Lung (tissue), 12 donors: ENCODE data around the gene SMIM28. TPM values are rescaled to one million over a fixed set of nuclear protein-coding genes. Genes with fewer than 3 reads are reported as not detected.
A peak's percentile ranks its signal among the peaks of the same experiment; 100 is the strongest.

Source experiments
- ATAC-seq: fragments of 200-7000 bp; cut with Tn5 transposase; one replicate; pipeline ENCODE4 v1.9.1; 2020; ENCODE audit warnings: moderate number of reproducible peaks; ENCODE audit not compliant: insufficient read depth, low FRiP score
- DNase-seq, 3 donors: peaks; one replicate each; pipeline ENCODE4 v3.0.0-alpha.2; 2013 to 2017
- H3K27ac ChIP-seq, 2 donors: one replicate each; pipeline ENCODE4 v1.5.1; 2013; ENCODE audit warnings: mild to moderate bottlenecking in 2 of 2, moderate library complexity in 2 of 2, control low read depth in 1 of 2, inconsistent platforms in 1 of 2, low read depth in 1 of 2, low read length in 1 of 2
- H3K27me3 ChIP-seq, 3 donors: one replicate each; pipeline ENCODE4 v1.5.1; 2013; ENCODE audit warnings: low read length in 2 of 3; ENCODE audit not compliant: control insufficient read depth in 3 of 3, insufficient read depth in 3 of 3
- H3K36me3 ChIP-seq, 4 donors: one replicate each; pipeline ENCODE4 v1.5.1; 2013; ENCODE audit warnings: low read length in 4 of 4, mild to moderate bottlenecking in 1 of 4, moderate library complexity in 1 of 4; ENCODE audit not compliant: control insufficient read depth in 4 of 4, insufficient read depth in 4 of 4
- H3K4me1 ChIP-seq, 5 donors: one replicate each; pipeline ENCODE4 v1.5.1; 2013; ENCODE audit warnings: low read length in 5 of 5, mild to moderate bottlenecking in 2 of 5, moderate library complexity in 1 of 5; ENCODE audit not compliant: control insufficient read depth in 5 of 5, insufficient read depth in 5 of 5
- H3K4me3 ChIP-seq: one replicate; pipeline ENCODE4 v1.5.1; 2013; ENCODE audit warnings: mild to moderate bottlenecking, control low read depth, moderate library complexity
- H3K9ac ChIP-seq, 2 donors: one replicate each; pipeline ENCODE4 v1.5.1; 2013; ENCODE audit warnings: low read length in 2 of 2, control low read depth in 1 of 2; ENCODE audit not compliant: insufficient read depth in 1 of 2
- H3K9me3 ChIP-seq, 4 donors: one replicate each; pipeline ENCODE4 v1.5.1; 2013; ENCODE audit warnings: low read length in 3 of 4, mild to moderate bottlenecking in 1 of 4, moderate library complexity in 1 of 4; ENCODE audit not compliant: control insufficient read depth in 4 of 4, insufficient read depth in 3 of 4
- CTCF ChIP-seq: IDR thresholded peaks from 2 replicates; pipeline ENCODE4 v1.5.1; 2012; ENCODE audit warnings: mild to moderate bottlenecking; ENCODE audit errors: control extremely low read depth, extremely low read depth
- WGBS, 2 donors: extraction: QIAGEN DNeasy Blood & Tissue Kit; methylation state at CpG; one replicate each; pipeline ENCODE4 v1.1.7; 2013; 5-methylcytosine and 5-hydroxymethylcytosine counted together
- polyA plus RNA-seq, 2 donors: library from polyadenylated mRNA; stranded (reverse); fragments of 200-250 nt; gene quantifications; one replicate each; pipeline ENCODE4 v1.2.1, GENCODE V29; 2013
- total RNA-seq, 2 donors: library from RNA; depleted of rRNA in 1 of 2; stranded (reverse); fragments of >200 nt in 1 of 2; gene quantifications; one replicate each; pipeline ENCODE4 v1.2.1, GENCODE V29; 2014 to 2021
- donor health status: control.
- donor health status: control.
- donor health status: Bipolar disorder and iron deficiency.
- donor health status: healthy.
- donor health status: DM: yes; HTN: yes; CAD: no.

Gene SMIM28
- total and polyA plus RNA-seq, 4 donors, result not detected

GRCh38 chr6:138426500-138427123 lies 48.9 kb downstream of the SMIM28 start:
- WGBS, 2 donors, result 88 to 91% methylated on average over 5 of the region's 5 CpGs
- Histone ChIP-seq H3K27me3 (no peaks in the 10 kb centered on the region), H3K9me3 (no peaks in the 10 kb centered on the region), H3K4me1 (peaks cover 0 to 12% (median 3%) of the 10 kb centered on the region in 5 donors), H3K27ac (no peak overlapping the region), H3K9ac (no peak overlapping the region), H3K36me3 (peaks cover 0 to 11% (median 5%) of the 10 kb centered on the region in 4 donors), H3K4me3 (no peak overlapping the region)
- TF ChIP-seq CTCF, result no peak
- DNase-seq (no peak), ATAC-seq (no peak)

DNA sequence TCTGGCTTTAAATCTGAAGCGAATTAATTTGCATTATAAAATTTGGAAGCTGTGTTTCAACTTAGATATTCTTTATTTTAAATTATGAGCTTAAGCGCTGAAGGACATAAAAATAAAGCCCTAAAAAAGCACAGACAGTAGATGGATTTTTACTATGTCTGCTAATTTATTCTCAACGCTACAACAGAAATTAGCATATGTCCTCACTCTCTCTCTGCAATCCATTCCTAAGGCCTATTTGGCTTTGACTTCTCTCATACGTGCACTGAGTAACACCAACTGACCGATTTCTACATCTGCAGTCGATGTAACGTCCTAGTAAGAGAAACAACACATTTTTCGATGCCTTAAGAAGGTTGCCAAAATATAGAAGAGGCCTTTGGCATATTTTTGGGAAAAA lies 50.0 kb downstream of the SMIM28 start:
- 85 to 90% methylated on average over 8 of the region's 8 CpGs for WGBS, 2 donors
- ATAC-seq, result no peak
- H3K4me1 ChIP-seq, result peaks cover 0 to 12% (median 3%) of the 10 kb centered on the region in 5 donors
- DNase-seq, result no peak
- peaks cover 0 to 15% (median 6%) of the 10 kb centered on the region in 4 donors for H3K36me3 ChIP-seq
- no peak overlapping the region for H3K4me3 ChIP-seq
- H3K27ac ChIP-seq, result no peak overlapping the region
- peak overlapping the region in 1 of 2 donors; percentile 9 for H3K9ac ChIP-seq
- TF ChIP-seq CTCF, result no peak
- no peaks in the 10 kb centered on the region for H3K9me3 ChIP-seq
- no peaks in the 10 kb centered on the region for H3K27me3 ChIP-seq

DNA sequence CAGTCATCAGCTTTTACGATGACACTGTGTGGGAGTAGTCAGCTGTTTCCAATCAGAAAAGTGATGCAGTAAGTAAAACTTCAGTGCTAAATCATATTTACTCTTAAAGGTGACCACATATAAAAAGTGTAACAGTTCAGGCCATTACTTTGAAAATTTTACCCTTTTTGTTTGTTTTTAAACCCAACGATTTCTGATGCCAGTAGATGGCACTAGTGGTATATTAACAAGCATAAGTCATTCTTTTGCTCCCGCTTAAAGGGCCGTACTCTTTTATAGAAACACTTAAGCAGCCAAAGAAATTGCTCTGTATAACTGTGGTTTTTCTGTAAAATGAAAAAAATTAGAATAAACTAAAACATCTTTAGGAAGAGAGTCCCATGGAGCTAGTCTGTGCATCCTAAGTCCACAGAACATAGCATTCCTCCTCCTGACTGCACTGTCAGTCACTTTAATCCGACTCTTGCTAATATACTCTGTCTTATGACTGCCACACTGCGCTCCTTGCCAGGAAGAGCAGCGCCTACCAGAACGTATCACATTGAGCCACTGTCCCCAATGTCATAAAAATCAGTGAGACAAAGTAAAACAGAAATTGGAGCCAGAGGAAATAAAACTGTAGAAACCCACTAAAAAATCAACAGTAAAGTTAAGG lies 51.4 kb downstream of the SMIM28 start:
- Histone ChIP-seq H3K4me3 (no peak overlapping the region), H3K9me3 (no peaks in the 10 kb centered on the region), H3K27me3 (no peaks in the 10 kb centered on the region), H3K9ac (no peak overlapping the region), H3K27ac (no peak overlapping the region), H3K4me1 (peaks cover 0 to 12% (median 3%) of the 10 kb centered on the region in 5 donors), H3K36me3 (peaks cover 3 to 14% (median 5%) of the 10 kb centered on the region in 4 donors)
- peak in 2 of 3 donors; percentile 84 to 86 for DNase-seq
- ATAC-seq, result peak; percentile 50
- peak; percentile 26 for TF ChIP-seq CTCF
- WGBS, 2 donors, result 38 to 44% methylated on average over 8 of the region's 8 CpGs
